Esophagus squamous epithelium (tissue), 4 donors: ENCODE data around the gene FLT1.

Experiments used
- CTCF ChIP-seq, 6 experiments: fragments of 450-650 bp in 4 of 6; fragments of 200-600 bp in 2 of 6; sonication (generic) in 2 of 6; IDR thresholded peaks; one replicate each; pipeline ENCODE4 v1.5.1; 2016 to 2019; ENCODE audit warnings: antibody characterized with exemption in 6 of 6, mild to moderate bottlenecking in 4 of 6, moderate library complexity in 4 of 6
- POLR2A ChIP-seq, 4 donors: fragments of 450-650 bp; IDR thresholded peaks; one replicate each; pipeline ENCODE4 v1.6.1; 2017; ENCODE audit warnings: antibody characterized with exemption in 4 of 4, mild to moderate bottlenecking in 4 of 4, moderate library complexity in 3 of 4

GRCh38 chr13:28485551-28485950 is 9.4 kb downstream of the FLT1 start:
- TF ChIP-seq CTCF (IDR thresholded peaks at IDR 0.05) (no peak), POLR2A (IDR thresholded peaks at IDR 0.05) (no peak)
